Neural cell (in vitro differentiated cells): Measurements from ENCODE around the gene FARP1.

Source experiments
- TF ChIP-seq, protein P1 (sequence below): fragments of 450-650 bp; IDR thresholded peaks from 2 replicates; pipeline ENCODE4 v1.5.1; 2014; ENCODE audit warnings: antibody characterized with exemption, mild to moderate bottlenecking, moderate library complexity; ENCODE audit not compliant: poor library complexity, severe bottlenecking
- TF ChIP-seq, protein P2 (sequence below): IDR thresholded peaks from 2 replicates; pipeline ENCODE4 v1.6.1; 2012; ENCODE audit warnings: borderline replicate concordance

DNA sequence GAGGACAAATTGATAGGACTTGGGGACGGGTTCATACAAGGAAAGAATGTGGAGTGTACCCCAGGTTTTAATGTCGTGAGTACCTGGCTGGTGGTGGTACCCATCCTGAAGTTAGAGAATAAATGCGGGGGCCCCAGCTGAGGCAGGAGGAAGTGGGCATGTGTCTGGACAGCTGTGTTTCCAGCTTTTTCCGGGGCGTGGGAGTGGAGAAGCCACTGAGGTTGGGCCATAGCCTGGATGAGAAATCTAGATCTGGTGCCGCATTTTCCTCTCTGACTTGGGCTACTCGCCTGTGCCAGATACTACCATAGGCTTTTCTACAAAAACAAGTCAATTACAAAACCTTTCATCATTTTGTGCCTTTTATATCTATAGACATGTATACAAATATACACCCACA, 286.6 kb downstream of the FARP1 start:
- TF ChIP-seq, protein P1, sequence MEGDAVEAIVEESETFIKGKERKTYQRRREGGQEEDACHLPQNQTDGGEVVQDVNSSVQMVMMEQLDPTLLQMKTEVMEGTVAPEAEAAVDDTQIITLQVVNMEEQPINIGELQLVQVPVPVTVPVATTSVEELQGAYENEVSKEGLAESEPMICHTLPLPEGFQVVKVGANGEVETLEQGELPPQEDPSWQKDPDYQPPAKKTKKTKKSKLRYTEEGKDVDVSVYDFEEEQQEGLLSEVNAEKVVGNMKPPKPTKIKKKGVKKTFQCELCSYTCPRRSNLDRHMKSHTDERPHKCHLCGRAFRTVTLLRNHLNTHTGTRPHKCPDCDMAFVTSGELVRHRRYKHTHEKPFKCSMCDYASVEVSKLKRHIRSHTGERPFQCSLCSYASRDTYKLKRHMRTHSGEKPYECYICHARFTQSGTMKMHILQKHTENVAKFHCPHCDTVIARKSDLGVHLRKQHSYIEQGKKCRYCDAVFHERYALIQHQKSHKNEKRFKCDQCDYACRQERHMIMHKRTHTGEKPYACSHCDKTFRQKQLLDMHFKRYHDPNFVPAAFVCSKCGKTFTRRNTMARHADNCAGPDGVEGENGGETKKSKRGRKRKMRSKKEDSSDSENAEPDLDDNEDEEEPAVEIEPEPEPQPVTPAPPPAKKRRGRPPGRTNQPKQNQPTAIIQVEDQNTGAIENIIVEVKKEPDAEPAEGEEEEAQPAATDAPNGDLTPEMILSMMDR = no peak
- TF ChIP-seq, protein P2, sequence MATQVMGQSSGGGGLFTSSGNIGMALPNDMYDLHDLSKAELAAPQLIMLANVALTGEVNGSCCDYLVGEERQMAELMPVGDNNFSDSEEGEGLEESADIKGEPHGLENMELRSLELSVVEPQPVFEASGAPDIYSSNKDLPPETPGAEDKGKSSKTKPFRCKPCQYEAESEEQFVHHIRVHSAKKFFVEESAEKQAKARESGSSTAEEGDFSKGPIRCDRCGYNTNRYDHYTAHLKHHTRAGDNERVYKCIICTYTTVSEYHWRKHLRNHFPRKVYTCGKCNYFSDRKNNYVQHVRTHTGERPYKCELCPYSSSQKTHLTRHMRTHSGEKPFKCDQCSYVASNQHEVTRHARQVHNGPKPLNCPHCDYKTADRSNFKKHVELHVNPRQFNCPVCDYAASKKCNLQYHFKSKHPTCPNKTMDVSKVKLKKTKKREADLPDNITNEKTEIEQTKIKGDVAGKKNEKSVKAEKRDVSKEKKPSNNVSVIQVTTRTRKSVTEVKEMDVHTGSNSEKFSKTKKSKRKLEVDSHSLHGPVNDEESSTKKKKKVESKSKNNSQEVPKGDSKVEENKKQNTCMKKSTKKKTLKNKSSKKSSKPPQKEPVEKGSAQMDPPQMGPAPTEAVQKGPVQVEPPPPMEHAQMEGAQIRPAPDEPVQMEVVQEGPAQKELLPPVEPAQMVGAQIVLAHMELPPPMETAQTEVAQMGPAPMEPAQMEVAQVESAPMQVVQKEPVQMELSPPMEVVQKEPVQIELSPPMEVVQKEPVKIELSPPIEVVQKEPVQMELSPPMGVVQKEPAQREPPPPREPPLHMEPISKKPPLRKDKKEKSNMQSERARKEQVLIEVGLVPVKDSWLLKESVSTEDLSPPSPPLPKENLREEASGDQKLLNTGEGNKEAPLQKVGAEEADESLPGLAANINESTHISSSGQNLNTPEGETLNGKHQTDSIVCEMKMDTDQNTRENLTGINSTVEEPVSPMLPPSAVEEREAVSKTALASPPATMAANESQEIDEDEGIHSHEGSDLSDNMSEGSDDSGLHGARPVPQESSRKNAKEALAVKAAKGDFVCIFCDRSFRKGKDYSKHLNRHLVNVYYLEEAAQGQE = no peak
